T-cell (primary cell): Measurements from ENCODE around the gene FAM13A. TPM values are rescaled to one million over a fixed set of nuclear protein-coding genes. Genes with fewer than 3 reads are reported as not detected.
A peak's percentile ranks its signal among the peaks of the same experiment; 100 is the strongest.

Experiments used
- ATAC-seq, 4 experiments: fragments of 200-7000 bp in 3 of 4; fragments of 150-1000 bp in 1 of 4; cut with Tn5 transposase; replicated peaks in 1 of 4; 1 replicate in 3 of 4; 2 replicates in 1 of 4; pipeline ENCODE4 v1.10.0; 2021; ENCODE audit warnings: moderate library complexity in 3 of 4, mild to moderate bottlenecking in 2 of 4, moderate number of reproducible peaks in 1 of 4
- CTCF ChIA-PET, 2 donors: fragments of 300-600 bp; sonication (Branson Sonifier 250); formaldehyde crosslinking; loops; one replicate each; lab custom pipeline; 2022; ENCODE audit warnings: antibody characterized with exemption in 2 of 2; lab: Charles Lee
- POLR2A ChIA-PET, 2 donors: fragments of 300-600 bp; sonication (Branson Sonifier 250); formaldehyde crosslinking; loops; one replicate each; lab custom pipeline; 2022; ENCODE audit warnings: antibody characterized with exemption in 2 of 2; lab: Charles Lee
- DNase-seq, 35 experiments: peaks; one replicate each; pipeline versions ENCODE4 v3.0.0 to v3.0.0-alpha.2; 2013 to 2023
- H3K27ac ChIP-seq: one replicate; pipeline ENCODE4 v1.5.1; 2013; ENCODE audit warnings: low read length
- H3K27me3 ChIP-seq, 2 experiments: replicated peaks in 1 of 2; 1 replicate in 1 of 2; 2 replicates in 1 of 2; pipeline versions ENCODE4 v1.6.1 to v1.7.0; 2013; ENCODE audit warnings: low read length in 1 of 2, mixed read lengths in 1 of 2; ENCODE audit not compliant: control insufficient read depth in 2 of 2, insufficient read depth in 2 of 2; ENCODE audit errors: extremely low read depth in 1 of 2
- H3K36me3 ChIP-seq, 2 donors: 1 replicate in 1 of 2; 2 replicates in 1 of 2; pipeline versions ENCODE4 v1.6.1 to v1.7.0; 2013; ENCODE audit warnings: low read length in 1 of 2; ENCODE audit not compliant: control insufficient read depth in 2 of 2, insufficient read depth in 1 of 2; ENCODE audit errors: extremely low read depth in 1 of 2
- H3K4me1 ChIP-seq, 2 experiments: 1 replicate in 1 of 2; 2 replicates in 1 of 2; pipeline versions ENCODE4 v1.6.1 to v1.7.0; 2013; ENCODE audit warnings: low read length in 2 of 2, mixed read lengths in 1 of 2; ENCODE audit not compliant: insufficient read depth in 2 of 2, control insufficient read depth in 1 of 2; ENCODE audit errors: extremely low read depth in 1 of 2
- H3K4me3 ChIP-seq, 2 donors: 1 replicate in 1 of 2; 2 replicates in 1 of 2; pipeline versions ENCODE4 v1.5.1 to v1.7.0; 2013; ENCODE audit warnings: mild to moderate bottlenecking in 2 of 2, low read length in 1 of 2, moderate library complexity in 1 of 2; ENCODE audit not compliant: control insufficient read depth in 1 of 2; ENCODE audit errors: extremely low read depth in 1 of 2
- H3K9me3 ChIP-seq: 2 replicates; pipeline ENCODE4 v1.7.0; 2013
- H3K27ac Mint-ChIP-seq, 2 donors: one replicate each; pipeline ENCODE4 v1.8.0; 2020 to 2021; ENCODE audit warnings: mild to moderate bottlenecking in 2 of 2, mixed read lengths in 2 of 2
- H3K27me3 Mint-ChIP-seq, 2 donors: one replicate each; pipeline ENCODE4 v1.8.0; 2021 to 2022; ENCODE audit warnings: mixed read lengths in 2 of 2
- H3K36me3 Mint-ChIP-seq: one replicate; pipeline ENCODE4 v1.8.0; 2021; ENCODE audit warnings: mixed read lengths
- H3K4me1 Mint-ChIP-seq, 3 donors: one replicate each; pipeline ENCODE4 v1.8.0; 2020 to 2022; ENCODE audit warnings: mixed read lengths in 3 of 3, mild to moderate bottlenecking in 1 of 3
- H3K4me3 Mint-ChIP-seq, 3 donors: one replicate each; pipeline ENCODE4 v1.8.0; 2020 to 2022; ENCODE audit warnings: mild to moderate bottlenecking in 3 of 3, mixed read lengths in 3 of 3, moderate library complexity in 3 of 3
- H3K9me3 Mint-ChIP-seq, 3 donors: one replicate each; pipeline ENCODE4 v1.8.0; 2020 to 2022; ENCODE audit warnings: mixed read lengths in 3 of 3
- WGBS: methylation state at CpG from one replicate; pipeline ENCODE4 v1.1.5; 2013; ENCODE audit warnings: missing lambda C conversion rate; ENCODE audit not compliant: insufficient coverage; 5-methylcytosine and 5-hydroxymethylcytosine counted together
- total RNA-seq, 35 experiments: library from RNA in 6 of 35; stranded (reverse) in 6 of 35; fragments of 120-200 nt in 1 of 35; gene quantifications; one replicate each; pipeline versions ENCODE4 v1.2.1 to v1.2.4 and lab custom pipeline; 2013 to 2026

FAM13A gene
- total RNA-seq, 5 donors from 2014 or later (not counting 1 experiment from before 2014, with no cell fraction given), result 11.3 to 92.9 (median 22.7) TPM

GRCh38 chr4:88718098-88718497 is 338.9 kb downstream of the FAM13A start:
- peaks cover 11 to 22% (median 18%) of the 10 kb centered on the region in 3 donors for H3K9me3 Mint-ChIP-seq
- H3K36me3 ChIP-seq, result peaks cover 5 to 59% of the 10 kb centered on the region in 2 donors
- WGBS, result 89% methylated on average over 3 of the region's 5 CpGs

GRCh38 chr4:88713782-88714181 is 343.2 kb downstream of the FAM13A start:
- H3K9me3 Mint-ChIP-seq, result peaks cover 13 to 27% (median 22%) of the 10 kb centered on the region in 3 donors

More at GRCh38 chr4:88718098-88718497, 338.9 kb downstream of the FAM13A start:
- Mint-ChIP-seq H3K27me3 (no peaks in the 10 kb centered on the region), H3K36me3 (peaks cover 74% of the 10 kb centered on the region), H3K4me1 (peaks cover 0 to 8% (median 2%) of the 10 kb centered on the region in 3 donors), H3K27ac (no peak overlapping the region), H3K4me3 (no peak overlapping the region)
- ChIA-PET POLR2A (interaction anchor here in 1 of 2 donors (1.0 kb wide), 1 partner anchor 8 kb away, joined by 3 read pairs; no protein-coding TSS in a partner anchor), CTCF (interaction anchor here in 1 of 2 donors (1.0 kb wide), 1 partner anchor 12 kb away, joined by 3 read pairs; no protein-coding TSS in a partner anchor)
- Histone ChIP-seq H3K4me3 (no peak overlapping the region), H3K27ac (no peak overlapping the region), H3K4me1 (no peaks in the 10 kb centered on the region), H3K9me3 (peaks cover 5% of the 10 kb centered on the region), H3K27me3 (no peaks in the 10 kb centered on the region)
- ATAC-seq (no peak), DNase-seq (no peak)

DNA sequence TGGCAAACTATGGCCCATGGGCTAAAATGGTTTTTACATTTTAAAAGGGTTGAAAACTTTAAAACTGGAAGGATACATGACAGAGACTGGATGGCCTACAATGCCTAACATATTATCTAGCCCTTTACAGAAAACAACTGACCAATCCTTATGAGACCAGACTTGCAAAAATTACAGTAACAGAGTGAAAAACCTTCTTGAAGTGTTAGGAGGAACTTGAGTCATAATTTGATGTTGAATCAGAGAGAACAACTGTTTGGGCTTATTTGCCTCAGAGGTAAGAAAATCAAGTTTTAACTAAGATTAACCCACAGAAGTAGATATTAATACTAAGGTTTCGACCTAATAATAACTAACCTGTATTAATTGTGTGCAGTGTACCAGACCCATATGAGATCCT is 347.0 kb downstream of the FAM13A start:
- ChIA-PET POLR2A (no interaction called here), CTCF (no interaction called here)
- Mint-ChIP-seq H3K36me3 (peaks cover 85% of the 10 kb centered on the region), H3K27ac (no peak overlapping the region), H3K4me3 (no peak overlapping the region), H3K9me3 (peaks cover 3 to 9% (median 7%) of the 10 kb centered on the region in 3 donors), H3K4me1 (peaks cover 0 to 8% (median 2%) of the 10 kb centered on the region in 3 donors), H3K27me3 (no peaks in the 10 kb centered on the region)
- no peaks in the 10 kb centered on the region for H3K9me3 ChIP-seq
- DNase-seq, result no peak
- peaks cover 6 to 53% of the 10 kb centered on the region in 2 donors for H3K36me3 ChIP-seq
- no peak overlapping the region for H3K4me3 ChIP-seq
- ATAC-seq, result no peak
- H3K27ac ChIP-seq, result no peak overlapping the region
- no CpG with 5 or more reads among the region's 1 CpG for WGBS
- H3K27me3 ChIP-seq, result no peaks in the 10 kb centered on the region
- H3K4me1 ChIP-seq, result no peaks in the 10 kb centered on the region

More at GRCh38 chr4:88713782-88714181, 343.2 kb downstream of the FAM13A start:
- DNase-seq, result no peak
- Mint-ChIP-seq H3K4me1 (peaks cover 0 to 8% (median 2%) of the 10 kb centered on the region in 3 donors), H3K36me3 (peaks cover 88% of the 10 kb centered on the region), H3K4me3 (no peak overlapping the region), H3K27ac (peak overlapping the region in 1 of 2 donors; percentile 68), H3K27me3 (no peaks in the 10 kb centered on the region)
- WGBS, result no CpG with 5 or more reads among the region's 1 CpG
- Histone ChIP-seq H3K27me3 (no peaks in the 10 kb centered on the region), H3K36me3 (peaks cover 11 to 46% of the 10 kb centered on the region in 2 donors), H3K4me3 (no peak overlapping the region), H3K9me3 (peaks cover 5% of the 10 kb centered on the region), H3K27ac (no peak overlapping the region), H3K4me1 (no peaks in the 10 kb centered on the region)
- POLR2A ChIA-PET, result interaction anchor here in 1 of 2 donors (0.6 kb wide), 1 partner anchor 9 kb away, joined by 4 read pairs; no protein-coding TSS in a partner anchor
- CTCF ChIA-PET, result interaction anchor here in 1 of 2 donors (0.7 kb wide), 1 partner anchor 318 kb away, joined by 3 read pairs; no protein-coding TSS in a partner anchor
- ATAC-seq, result no peak

DNA sequence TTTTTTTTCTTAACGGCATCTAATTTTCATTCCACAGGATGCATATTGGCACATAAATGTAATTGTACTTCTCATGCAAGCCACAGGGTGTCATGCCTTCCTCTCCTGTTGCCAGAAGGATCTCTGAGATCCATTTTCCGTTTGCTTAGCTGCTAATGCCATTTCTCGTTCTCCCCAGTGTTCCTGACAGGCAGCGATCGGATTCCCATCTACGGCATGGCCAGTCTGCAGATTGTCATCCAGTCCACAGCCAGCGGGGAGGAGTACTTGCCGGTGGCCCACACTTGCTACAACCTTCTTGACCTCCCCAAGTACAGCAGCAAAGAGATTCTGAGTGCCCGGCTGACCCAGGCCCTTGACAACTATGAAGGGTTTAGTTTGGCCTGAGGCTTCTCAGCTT is 350.4 kb downstream of the FAM13A start:
- DNase-seq, result no peak
- Histone ChIP-seq H3K27me3 (no peaks in the 10 kb centered on the region), H3K36me3 (peaks cover 8 to 64% of the 10 kb centered on the region in 2 donors), H3K4me1 (no peaks in the 10 kb centered on the region), H3K27ac (no peak overlapping the region), H3K9me3 (no peaks in the 10 kb centered on the region), H3K4me3 (no peak overlapping the region)
- Mint-ChIP-seq H3K27me3 (no peaks in the 10 kb centered on the region), H3K9me3 (peaks cover 0 to under 1% (median 0%) of the 10 kb centered on the region in 3 donors), H3K36me3 (peaks cover 76% of the 10 kb centered on the region), H3K27ac (no peak overlapping the region), H3K4me1 (no peaks in the 10 kb centered on the region), H3K4me3 (no peak overlapping the region)
- ChIA-PET CTCF (interaction anchor here in 1 of 2 donors (0.9 kb wide), 1 partner anchor 11 kb away, joined by 3 read pairs; no protein-coding TSS in a partner anchor), POLR2A (no interaction called here)
- WGBS, result 90% methylated on average over 8 of the region's 9 CpGs
- ATAC-seq, result no peak

- no peaks in the 10 kb centered on the region for H3K27me3 ChIP-seq
- no peak overlapping the region for H3K4me3 ChIP-seq
- H3K4me1 ChIP-seq, result no peaks in the 10 kb centered on the region
- ATAC-seq, result no peak
- H3K36me3 ChIP-seq, result peaks cover 5 to 60% of the 10 kb centered on the region in 2 donors
- H3K4me1 Mint-ChIP-seq, result no peaks in the 10 kb centered on the region
- no peak overlapping the region for H3K4me3 Mint-ChIP-seq
- no peaks in the 10 kb centered on the region for H3K9me3 ChIP-seq
- peaks cover 75% of the 10 kb centered on the region for H3K36me3 Mint-ChIP-seq
- CTCF ChIA-PET, result interaction anchor here in 1 of 2 donors (0.6 to 0.9 kb wide), 2 partner anchors 12 to 239 kb away, joined by 3 read pairs; no protein-coding TSS in a partner anchor
- H3K27me3 Mint-ChIP-seq, result no peaks in the 10 kb centered on the region
- H3K27ac Mint-ChIP-seq, result no peak overlapping the region
- DNase-seq, result no peak
- WGBS, result no CpG with 5 or more reads among the region's 3 CpGs
- H3K27ac ChIP-seq, result no peak overlapping the region
- POLR2A ChIA-PET, result interaction anchor here in 1 of 2 donors (0.5 kb wide), 1 partner anchor 322 kb away, joined by 4 read pairs; no protein-coding TSS in a partner anchor
- no peaks in the 10 kb centered on the region for H3K9me3 Mint-ChIP-seq
Measured at GRCh38 chr4:88705805-88706492, 351.0 kb downstream of the FAM13A start.

DNA sequence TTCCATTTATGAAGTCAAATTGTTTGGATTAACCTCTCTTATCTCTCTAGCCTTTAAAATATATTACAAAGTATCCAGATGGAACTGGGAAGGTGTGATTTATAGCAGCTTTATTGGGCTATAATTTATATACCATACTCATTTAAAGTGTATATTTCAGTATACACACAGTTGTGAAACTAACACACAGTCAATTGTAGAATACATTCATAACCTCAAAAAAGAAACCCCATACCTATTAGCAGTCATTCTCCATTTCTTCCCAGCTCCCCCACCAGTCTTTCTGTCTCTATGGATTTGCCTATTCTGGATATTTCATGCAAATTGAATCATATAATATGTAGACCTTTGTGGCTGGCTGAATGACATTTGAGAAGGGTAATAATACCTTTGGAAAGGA is 351.8 kb downstream of the FAM13A start:
- Mint-ChIP-seq H3K27me3 (no peaks in the 10 kb centered on the region), H3K4me1 (no peaks in the 10 kb centered on the region), H3K27ac (no peak overlapping the region), H3K9me3 (no peaks in the 10 kb centered on the region), H3K36me3 (peaks cover 70% of the 10 kb centered on the region), H3K4me3 (no peak overlapping the region)
- peaks cover 2 to 53% of the 10 kb centered on the region in 2 donors for H3K36me3 ChIP-seq
- CTCF ChIA-PET, result interaction anchor here in 1 of 2 donors (0.7 kb wide), 1 partner anchor 84 kb away, joined by 3 read pairs; no protein-coding TSS in a partner anchor
- ATAC-seq (no peak), DNase-seq (no peak)
- POLR2A ChIA-PET, result no interaction called here
- no peaks in the 10 kb centered on the region for H3K27me3 ChIP-seq
- H3K27ac ChIP-seq, result no peak overlapping the region
- no peaks in the 10 kb centered on the region for H3K9me3 ChIP-seq
- H3K4me3 ChIP-seq, result no peak overlapping the region
- H3K4me1 ChIP-seq, result no peaks in the 10 kb centered on the region
